Activated CD4-positive, alpha-beta T cell treated with anti-CD3 and anti-CD28 coated beads for 4 hours (primary cell): ENCODE measurements around the gene TBC1D10B.
A peak's percentile ranks its signal among the peaks of the same experiment; 100 is the strongest.
"Not testable (repeated sequence)": the region's sequence is repeated elsewhere in the genome, so short reads cannot be mapped to it uniquely, and the experiment has no call there.

ENCODE experiments used
- DNase-seq, 2 donors: peaks; one replicate each; pipeline ENCODE4 v3.0.0-alpha.2; 2020

TBC1D10B gene

DNA sequence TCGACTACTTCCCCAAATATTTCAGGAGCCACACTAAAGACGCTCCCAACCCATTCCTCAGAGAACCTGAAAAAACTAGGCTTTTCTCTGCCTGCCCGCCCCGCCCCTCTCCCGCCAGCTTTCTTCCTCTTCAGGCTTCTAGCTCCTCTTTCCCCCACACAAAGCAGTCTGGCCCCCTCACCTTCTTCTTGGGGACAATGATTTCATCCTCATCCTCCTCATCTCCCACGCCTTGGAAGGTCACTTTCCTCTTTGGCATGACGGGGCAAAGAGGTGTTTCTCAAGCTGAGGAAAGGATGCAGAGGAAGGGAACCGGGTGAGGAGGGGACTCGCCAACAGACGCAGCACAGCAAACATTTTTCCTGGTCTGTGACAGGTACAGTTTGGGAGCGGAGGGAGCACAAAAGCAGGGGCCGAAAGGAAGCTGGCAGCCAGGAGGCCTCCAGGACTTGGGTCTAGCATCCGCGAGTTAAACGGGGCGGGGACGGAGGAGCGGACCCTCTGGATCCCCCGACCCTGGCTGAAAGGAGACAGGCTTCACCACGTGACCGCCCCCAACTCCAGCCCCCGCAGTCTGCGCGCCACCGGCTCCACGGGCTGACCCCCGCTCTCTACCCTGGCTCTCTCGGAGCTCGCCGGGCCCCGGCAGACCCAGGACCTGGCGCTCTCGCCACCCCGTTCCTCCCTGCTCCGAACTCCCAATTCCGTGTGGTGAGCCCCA lies 15.7 kb downstream of the TBC1D10B start:
- no peak for DNase-seq

- no peak for DNase-seq
Measured at GRCh38 chr16:30353438-30354129, 16.7 kb downstream of the TBC1D10B start.

DNA sequence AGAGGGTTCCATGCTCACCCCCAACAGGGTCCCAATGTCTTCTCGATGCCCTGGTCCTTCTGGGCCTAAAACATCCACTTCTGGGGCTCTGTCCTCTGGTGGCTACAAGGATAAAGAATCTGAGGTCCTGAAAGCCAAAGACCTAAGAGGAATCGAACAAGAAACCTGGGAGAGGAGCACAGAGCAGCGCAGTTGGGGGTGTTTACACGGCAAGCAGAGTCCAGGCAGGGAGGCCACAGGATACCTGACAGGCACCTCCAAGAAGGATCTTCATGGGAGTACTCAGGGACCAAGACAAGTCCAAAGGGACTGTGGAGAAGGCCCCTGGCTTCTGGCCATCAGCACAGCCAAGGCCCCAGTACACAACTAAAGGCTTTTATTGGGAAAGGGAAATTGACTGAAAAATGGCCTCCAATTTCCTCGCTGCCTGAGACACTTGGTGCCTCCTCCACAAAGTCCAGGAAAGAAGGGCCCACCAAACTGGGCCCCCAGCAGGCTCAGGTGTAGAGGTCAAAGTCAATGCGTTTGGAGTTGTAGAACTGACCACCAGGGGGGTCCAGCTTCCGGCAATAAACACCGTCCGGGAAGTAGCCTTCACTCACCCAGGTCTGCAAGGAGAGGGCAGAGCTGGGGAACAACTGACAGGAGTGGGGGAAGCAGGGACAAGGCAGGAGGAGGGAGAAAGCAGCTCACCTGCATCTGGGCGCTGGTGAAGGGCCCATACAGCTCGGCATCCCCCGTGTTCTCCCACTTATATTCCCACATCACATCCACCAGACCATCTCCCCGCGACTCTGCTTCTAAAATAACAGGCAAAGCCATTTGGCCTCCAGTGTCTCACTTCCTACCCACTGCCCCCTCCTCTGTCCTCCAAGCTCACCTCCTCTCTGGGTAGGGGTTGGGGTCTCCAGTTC lies 17.5 kb downstream of the TBC1D10B start:
- DNase-seq = no peak

- no peak for DNase-seq
Measured at GRCh38 chr16:30351586-30352419, 18.5 kb downstream of the TBC1D10B start.

DNA sequence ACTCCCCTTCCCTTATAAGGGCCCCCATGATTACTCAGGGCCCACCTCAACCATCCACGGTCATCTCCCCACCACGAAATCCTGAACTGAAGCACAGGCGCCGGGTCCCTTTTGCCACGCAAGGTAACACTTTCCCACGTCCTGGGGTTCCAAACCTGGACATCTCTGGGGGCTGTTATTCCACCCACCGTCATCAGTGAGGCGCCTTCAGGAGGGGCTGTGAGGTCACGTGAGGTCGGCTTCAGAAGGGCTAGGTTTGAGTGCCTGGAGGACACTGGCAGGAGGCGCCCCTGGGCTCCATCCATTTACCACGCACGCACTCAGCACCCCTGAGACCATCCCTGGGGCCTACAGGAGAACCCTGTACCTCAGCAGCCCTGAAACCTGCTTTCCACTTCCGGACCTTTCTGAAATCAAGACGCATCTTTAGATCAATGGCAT lies 19.3 kb downstream of the TBC1D10B start:
- no peak for DNase-seq

- DNase-seq = no peak
Measured at GRCh38 chr16:30350134-30350871, 20.0 kb downstream of the TBC1D10B start.

DNA sequence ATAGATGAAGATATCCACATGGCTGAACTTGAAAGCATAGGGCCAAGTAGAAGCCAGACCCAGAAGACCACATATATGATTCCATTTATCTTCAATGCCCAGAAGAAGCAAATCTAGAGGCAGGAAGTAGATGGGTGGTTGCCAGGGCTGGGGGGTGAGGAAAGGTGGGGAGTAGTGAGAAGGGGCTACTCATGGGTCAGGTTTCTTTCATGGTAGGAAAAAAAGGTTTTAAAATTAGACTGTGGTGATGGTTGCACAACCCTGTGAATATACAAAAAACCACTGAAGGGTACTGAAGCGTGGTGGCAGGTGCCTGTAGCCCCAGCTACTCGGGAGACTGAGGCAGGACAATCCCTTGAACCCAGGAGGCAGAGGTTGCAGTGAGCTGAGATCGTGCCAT lies 20.6 kb downstream of the TBC1D10B start:
- DNase-seq = no peak

DNA sequence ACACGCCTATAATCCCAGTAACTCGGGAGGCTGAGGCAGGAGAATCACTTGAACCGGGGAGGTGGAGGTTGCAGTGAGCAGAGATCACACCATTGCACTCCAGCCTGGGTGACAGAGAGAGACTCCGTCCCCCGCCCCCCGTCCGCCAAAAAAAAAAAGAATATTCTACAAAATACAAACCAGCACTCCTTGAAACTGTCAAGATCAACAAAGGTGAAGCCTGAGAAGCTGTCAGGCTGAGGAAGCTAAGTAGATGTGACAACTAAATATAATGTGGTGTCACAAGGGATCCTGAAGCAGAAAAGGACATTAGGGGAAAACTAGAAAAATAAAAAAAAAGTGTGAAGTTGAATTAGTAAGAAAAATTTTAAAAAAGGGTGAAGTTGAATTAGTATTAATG lies 21.4 kb downstream of the TBC1D10B start:
- DNase-seq = no peak

DNA sequence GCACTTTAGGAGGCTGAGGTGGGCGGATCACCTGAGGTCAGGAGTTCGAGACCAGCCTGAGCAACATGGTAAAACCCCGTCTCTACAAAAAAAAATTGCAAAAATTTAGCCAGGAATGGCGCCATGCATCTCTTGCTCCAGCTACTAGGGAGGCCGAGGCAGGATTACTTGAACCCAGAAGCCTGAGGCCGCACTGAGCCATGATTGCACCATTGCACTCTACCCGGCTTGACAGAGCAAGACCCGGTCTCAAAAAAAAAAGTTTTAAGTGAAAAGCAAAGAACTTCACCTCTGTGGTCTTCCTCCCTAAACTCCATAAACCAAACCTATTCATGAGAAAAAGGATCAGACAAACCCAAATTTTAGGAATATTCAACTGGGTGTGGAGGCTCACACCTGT lies 22.2 kb downstream of the TBC1D10B start:
- no peak for DNase-seq

GRCh38 chr16:30346286-30346685 lies 24.0 kb downstream of the TBC1D10B start:
- DNase-seq = no peak

DNA sequence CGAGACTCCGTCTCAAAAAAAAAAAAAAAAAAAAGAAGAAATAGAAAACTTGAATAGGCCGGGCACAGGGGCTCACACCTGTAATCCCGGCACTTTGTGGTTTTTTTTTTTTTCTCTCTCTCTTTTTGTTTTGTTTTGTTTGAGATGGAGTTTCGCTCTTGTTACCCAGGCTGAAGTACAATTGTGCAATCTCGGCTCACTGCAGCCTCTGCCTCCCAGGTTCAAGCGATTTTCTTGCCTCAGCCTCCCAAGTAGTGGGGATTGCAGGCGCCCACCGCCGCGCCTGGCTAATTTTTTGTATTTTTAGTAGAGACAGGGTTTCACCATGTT lies 26.8 kb downstream of the TBC1D10B start:
- not testable (repeated sequence) for DNase-seq

- no peak for DNase-seq
Measured at GRCh38 chr16:30342751-30343490, 27.4 kb downstream of the TBC1D10B start.

GRCh38 chr16:30341971-30342370 lies 28.3 kb downstream of the TBC1D10B start:
- not testable (repeated sequence) for DNase-seq

DNA sequence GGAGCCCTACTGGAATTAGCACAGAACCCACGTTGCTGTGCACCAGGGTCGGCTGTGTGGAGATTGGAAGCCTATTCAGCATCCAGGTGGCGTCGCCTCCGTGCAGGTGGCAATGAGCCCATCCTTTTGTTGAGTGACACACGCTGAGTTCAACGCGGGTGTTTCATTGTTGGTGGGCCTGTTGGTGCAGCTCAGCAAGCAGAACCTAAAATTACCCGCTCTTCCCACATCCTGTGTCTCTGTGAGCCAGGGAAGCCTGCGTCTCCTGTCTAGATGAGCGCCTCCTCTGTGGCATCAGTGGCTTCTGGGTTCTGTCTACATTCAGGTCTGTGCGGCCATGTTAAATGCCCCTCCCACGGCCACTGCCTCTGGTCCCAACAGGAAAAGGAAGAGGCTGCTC lies 29.7 kb downstream of the TBC1D10B start:
- no peak for DNase-seq

DNA sequence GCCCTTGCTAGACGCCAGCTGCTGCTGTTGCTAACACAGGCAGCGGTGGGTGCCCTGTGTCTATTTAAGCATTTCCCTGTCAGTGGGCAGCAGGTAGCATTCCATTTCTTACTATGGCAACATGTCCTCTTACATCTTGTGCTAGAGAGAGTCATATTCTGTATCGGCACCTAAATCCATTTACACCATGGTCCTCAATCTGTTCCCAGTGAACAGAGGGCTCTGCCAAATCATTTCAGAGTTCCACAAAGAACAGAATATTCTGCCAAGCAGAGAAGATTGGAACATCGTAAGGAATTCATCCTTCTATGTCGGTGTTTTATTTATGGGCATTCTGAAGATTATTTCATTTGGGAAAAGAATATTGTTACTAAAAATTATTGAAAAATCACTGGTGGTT lies 31.6 kb downstream of the TBC1D10B start:
- not testable (repeated sequence) for DNase-seq

DNA sequence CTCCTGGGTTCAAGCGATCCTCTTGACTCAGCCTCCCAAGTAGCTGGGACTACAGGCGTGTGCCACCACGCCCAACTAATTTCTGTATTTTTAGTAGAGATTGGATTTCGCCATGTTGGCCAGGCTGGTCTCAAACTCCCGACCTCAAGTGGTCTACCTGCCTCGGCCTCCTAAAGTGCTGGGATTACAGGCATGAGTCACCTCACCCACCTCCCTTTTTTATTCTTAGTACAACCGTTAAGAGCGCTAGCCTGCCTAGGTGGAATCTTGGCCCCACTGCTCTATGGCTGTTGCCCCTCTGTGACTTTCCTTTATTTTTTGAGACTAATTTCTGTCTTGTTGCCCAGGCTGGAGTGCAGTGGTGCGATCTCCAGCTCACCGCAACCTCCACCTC lies 32.3 kb downstream of the TBC1D10B start:
- not testable (repeated sequence) for DNase-seq

GRCh38 chr16:30335598-30336474 lies 34.5 kb downstream of the TBC1D10B start:
- DNase-seq = no peak

DNA sequence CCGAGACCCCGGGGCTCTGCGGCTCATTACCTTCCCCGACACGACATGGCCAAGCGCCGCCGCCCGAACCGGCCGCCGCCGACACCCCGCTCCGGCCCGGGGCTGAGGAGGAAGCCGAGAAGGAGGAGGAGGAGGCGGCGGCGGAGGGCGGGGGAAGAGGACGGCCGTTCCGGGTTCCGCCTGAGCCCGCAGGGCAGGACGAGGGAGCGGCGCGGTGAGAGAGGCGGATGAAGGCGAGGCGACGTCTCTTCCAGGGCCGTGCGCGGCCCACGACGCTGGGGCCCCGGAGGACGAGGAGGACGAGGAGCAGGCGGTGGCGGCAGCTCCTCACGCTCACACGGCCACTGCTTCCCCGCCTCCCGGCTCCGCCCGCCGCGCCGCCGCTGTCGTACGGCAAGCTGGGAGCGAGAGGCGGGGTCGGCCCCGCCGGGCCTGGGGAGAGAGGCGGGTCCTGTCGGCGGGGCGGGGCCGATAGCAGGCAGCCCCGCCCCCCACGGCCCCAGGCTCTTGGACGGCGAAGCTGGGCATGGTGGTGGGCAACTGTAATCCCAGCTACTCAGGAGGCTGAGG lies 35.2 kb downstream of the TBC1D10B start:
- peak; percentile 79 to 82 for DNase-seq

DNA sequence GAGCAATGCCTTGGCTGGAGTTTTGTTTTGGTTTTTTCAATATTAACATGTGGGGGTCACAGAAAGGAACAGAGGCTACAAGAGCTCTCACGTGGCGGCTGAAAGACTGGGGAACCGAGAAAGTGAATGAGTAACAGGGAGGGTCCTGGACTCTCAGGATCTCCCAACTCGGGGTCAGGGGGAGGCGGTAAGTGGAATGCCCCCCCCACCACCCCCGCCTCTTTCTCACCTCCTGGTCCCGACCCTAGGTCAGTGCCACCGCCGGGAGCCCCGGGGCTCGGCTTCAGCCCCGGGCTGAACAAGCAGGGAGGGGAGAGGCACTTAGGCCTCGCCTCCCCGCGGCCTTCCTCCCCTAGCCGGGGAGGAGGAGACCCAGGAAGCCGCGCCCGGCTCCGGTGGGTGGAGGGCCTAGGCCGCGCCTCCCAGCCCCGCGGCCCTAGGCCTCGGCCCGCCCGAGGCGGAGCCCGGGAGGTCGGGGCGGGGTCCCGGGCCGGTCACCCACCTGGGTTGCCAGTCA lies 35.8 kb downstream of the TBC1D10B start:
- DNase-seq = peak; percentile 79 to 81
